Endodermal cell (in vitro differentiated cells): Measurements from ENCODE around the gene NID1. TPM values are rescaled to one million over a fixed set of nuclear protein-coding genes. Genes with fewer than 3 reads are reported as not detected.

Source experiments
- DNase-seq: peaks from one replicate; pipeline ENCODE4 v3.0.0-alpha.2; 2017
- H3K27ac ChIP-seq: 2 replicates; pipeline ENCODE4 v1.5.1; 2013; ENCODE audit warnings: mild to moderate bottlenecking, low read depth, low read length, moderate library complexity
- H3K27me3 ChIP-seq: 2 replicates; pipeline ENCODE4 v1.6.1; 2013; ENCODE audit warnings: mild to moderate bottlenecking, low read length, moderate library complexity; ENCODE audit not compliant: insufficient read depth, control insufficient read depth, poor library complexity, severe bottlenecking
- H3K36me3 ChIP-seq: 2 replicates; pipeline ENCODE4 v1.7.0; 2013; ENCODE audit warnings: mild to moderate bottlenecking, low read length, moderate library complexity; ENCODE audit not compliant: control insufficient read depth, insufficient read depth
- H3K4me1 ChIP-seq: one replicate; pipeline ENCODE4 v1.7.0; 2013; ENCODE audit warnings: low read length; ENCODE audit not compliant: control insufficient read depth, insufficient read depth
- H3K4me3 ChIP-seq: 2 replicates; pipeline ENCODE4 v1.5.1; 2013; ENCODE audit warnings: mild to moderate bottlenecking, low read length, moderate library complexity
- H3K9ac ChIP-seq: 2 replicates; pipeline ENCODE4 v1.6.1; 2013; ENCODE audit warnings: mild to moderate bottlenecking, low read length, moderate library complexity; ENCODE audit not compliant: poor library complexity, severe bottlenecking; ENCODE audit errors: extremely low read depth
- H3K9me3 ChIP-seq: 2 replicates; pipeline ENCODE4 v1.6.1; 2013; ENCODE audit warnings: mild to moderate bottlenecking, low read length, moderate library complexity; ENCODE audit not compliant: control insufficient read depth
- H3K27ac Mint-ChIP-seq: 2 replicates; pipeline ENCODE4 v1.8.0; 2020; ENCODE audit warnings: mixed read lengths
- H3K27me3 Mint-ChIP-seq: 2 replicates; pipeline ENCODE4 v1.8.0; 2021; ENCODE audit warnings: mild to moderate bottlenecking, mixed read lengths; ENCODE audit not compliant: insufficient read depth
- H3K36me3 Mint-ChIP-seq: 2 replicates; pipeline ENCODE4 v1.8.0; 2020; ENCODE audit warnings: low read depth, mixed read lengths
- H3K4me1 Mint-ChIP-seq: 2 replicates; pipeline ENCODE4 v1.8.0; 2020; ENCODE audit warnings: mixed read lengths
- H3K4me3 Mint-ChIP-seq: 2 replicates; pipeline ENCODE4 v1.8.0; 2020; ENCODE audit warnings: mild to moderate bottlenecking, moderate library complexity, mixed read lengths
- H3K9me3 Mint-ChIP-seq: 2 replicates; pipeline ENCODE4 v1.8.0; 2020; ENCODE audit warnings: mild to moderate bottlenecking, mixed read lengths
- WGBS, 2 experiments: methylation state at CpG; one replicate each; pipeline versions ENCODE4 v1.1.5 to v1.1.7; 2013; ENCODE audit warnings: missing lambda C conversion rate in 2 of 2, mixed read lengths in 1 of 2; ENCODE audit not compliant: insufficient coverage in 1 of 2, insufficient read length in 1 of 2; 5-methylcytosine and 5-hydroxymethylcytosine counted together
- total RNA-seq, 2 donors: library from RNA; stranded (reverse); fragmentation: NEBNext Ultra II Directional in 1 of 2; extraction: Animal tissue kit (Norgen Biotek cat#: 25700) in 1 of 2; gene quantifications; 2 replicates in 1 of 2; 3 replicates in 1 of 2; pipeline ENCODE4 v1.2.1, GENCODE V29; 2021
- TF ChIP-seq, protein P1 (sequence below): fragments of 200-600 bp; sonication (generic); conservative IDR thresholded peaks from 2 replicates; pipeline ENCODE4 v1.5.0; 2021; ENCODE audit warnings: antibody characterized with exemption, mild to moderate bottlenecking

NID1 gene
- total RNA-seq, 2 donors from 2014 or later = 12.7 to 18.3 TPM

DNA sequence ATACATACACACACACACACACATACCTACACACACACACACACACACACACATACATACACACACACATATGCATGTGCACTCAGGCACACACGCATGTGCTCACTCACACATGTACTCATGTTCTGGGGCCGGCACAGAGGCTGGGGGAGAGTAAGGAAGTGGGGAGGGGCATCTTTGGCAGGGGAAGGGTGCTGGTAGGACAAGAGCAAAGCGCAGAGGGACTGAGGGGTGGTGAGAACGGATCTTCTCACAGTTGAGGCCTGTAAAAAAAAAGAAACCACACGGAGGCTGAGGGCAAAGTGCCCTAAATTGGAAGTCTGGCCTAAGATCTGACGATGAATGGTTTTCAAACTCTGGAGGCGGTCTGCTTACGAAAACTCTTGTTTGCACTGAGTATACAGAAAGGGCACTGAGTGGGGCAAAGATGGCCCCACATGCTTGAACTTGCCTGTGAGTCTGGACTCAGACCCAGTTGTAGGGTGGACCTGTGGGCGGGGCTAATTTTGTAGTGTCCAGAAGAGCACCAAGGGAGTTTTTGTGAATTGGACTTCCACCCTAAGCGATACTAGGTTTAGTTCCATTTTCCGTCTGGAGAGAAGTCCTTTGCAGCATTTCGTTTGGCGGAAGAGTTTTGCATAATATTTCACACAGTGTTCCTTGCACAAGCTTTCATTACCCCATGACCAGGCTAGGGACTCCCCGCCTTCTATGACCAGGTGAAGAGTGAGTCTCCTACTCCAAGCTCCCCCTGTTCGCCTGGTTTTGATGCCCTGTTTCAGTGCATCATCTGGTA lies 118.9 kb downstream of the NID1 start:
- Histone ChIP-seq H3K4me1 (peaks cover 3% of the 10 kb centered on the region), H3K27ac (no peak overlapping the region), H3K9ac (no peak overlapping the region), H3K27me3 (no peaks in the 10 kb centered on the region), H3K9me3 (no peaks in the 10 kb centered on the region), H3K4me3 (no peak overlapping the region), H3K36me3 (no peaks in the 10 kb centered on the region)
- Mint-ChIP-seq H3K27me3 (peaks cover 2% of the 10 kb centered on the region), H3K27ac (no peak overlapping the region), H3K36me3 (no peaks in the 10 kb centered on the region), H3K4me1 (peaks cover 27% of the 10 kb centered on the region), H3K9me3 (no peaks in the 10 kb centered on the region), H3K4me3 (no peak overlapping the region)
- WGBS, 2 experiments = 92 to 96% methylated on average over 13 to 15 of the region's 15 CpGs
- TF ChIP-seq, protein P1, sequence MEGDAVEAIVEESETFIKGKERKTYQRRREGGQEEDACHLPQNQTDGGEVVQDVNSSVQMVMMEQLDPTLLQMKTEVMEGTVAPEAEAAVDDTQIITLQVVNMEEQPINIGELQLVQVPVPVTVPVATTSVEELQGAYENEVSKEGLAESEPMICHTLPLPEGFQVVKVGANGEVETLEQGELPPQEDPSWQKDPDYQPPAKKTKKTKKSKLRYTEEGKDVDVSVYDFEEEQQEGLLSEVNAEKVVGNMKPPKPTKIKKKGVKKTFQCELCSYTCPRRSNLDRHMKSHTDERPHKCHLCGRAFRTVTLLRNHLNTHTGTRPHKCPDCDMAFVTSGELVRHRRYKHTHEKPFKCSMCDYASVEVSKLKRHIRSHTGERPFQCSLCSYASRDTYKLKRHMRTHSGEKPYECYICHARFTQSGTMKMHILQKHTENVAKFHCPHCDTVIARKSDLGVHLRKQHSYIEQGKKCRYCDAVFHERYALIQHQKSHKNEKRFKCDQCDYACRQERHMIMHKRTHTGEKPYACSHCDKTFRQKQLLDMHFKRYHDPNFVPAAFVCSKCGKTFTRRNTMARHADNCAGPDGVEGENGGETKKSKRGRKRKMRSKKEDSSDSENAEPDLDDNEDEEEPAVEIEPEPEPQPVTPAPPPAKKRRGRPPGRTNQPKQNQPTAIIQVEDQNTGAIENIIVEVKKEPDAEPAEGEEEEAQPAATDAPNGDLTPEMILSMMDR = no peak
- DNase-seq = no peak

DNA sequence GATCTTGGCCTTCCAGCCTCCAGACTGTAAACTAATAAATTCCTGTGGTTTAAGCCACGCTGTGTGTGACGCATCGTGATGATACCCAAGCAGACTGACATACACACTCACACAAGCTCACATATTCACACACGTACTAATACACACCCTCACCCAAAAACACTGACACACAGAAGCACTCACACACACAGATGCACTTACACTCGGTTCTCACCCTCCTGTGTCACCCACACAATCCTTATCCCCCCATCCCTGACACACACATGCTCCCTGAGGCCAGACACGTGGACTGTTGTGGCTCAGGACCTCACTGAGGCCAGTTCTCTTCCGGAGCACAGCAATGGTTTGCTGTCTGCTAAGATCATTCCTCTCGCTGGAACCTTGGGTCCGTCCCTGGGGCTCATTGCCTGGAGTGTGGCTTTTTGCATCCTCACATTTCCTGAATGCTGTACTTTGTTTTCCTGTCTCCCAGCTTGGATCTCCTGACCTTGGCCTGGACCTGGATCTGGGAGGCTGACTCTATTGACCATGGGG lies 121.2 kb downstream of the NID1 start:
- H3K4me3 ChIP-seq = no peak overlapping the region
- 82 to 96% methylated on average over 7 to 9 of the region's 9 CpGs for WGBS, 2 experiments
- H3K9me3 Mint-ChIP-seq = no peaks in the 10 kb centered on the region
- H3K27me3 Mint-ChIP-seq = peaks cover 2% of the 10 kb centered on the region
- H3K4me1 ChIP-seq = peaks cover 3% of the 10 kb centered on the region
- no peak overlapping the region for H3K4me3 Mint-ChIP-seq
- no peak for DNase-seq
- H3K27ac Mint-ChIP-seq = no peak overlapping the region
- TF ChIP-seq, protein P1 = no peak
- H3K9me3 ChIP-seq = no peaks in the 10 kb centered on the region
- no peak overlapping the region for H3K9ac ChIP-seq
- no peaks in the 10 kb centered on the region for H3K36me3 Mint-ChIP-seq
- no peaks in the 10 kb centered on the region for H3K27me3 ChIP-seq
- peaks cover 38% of the 10 kb centered on the region for H3K4me1 Mint-ChIP-seq
- H3K36me3 ChIP-seq = no peaks in the 10 kb centered on the region
- H3K27ac ChIP-seq = no peak overlapping the region

DNA sequence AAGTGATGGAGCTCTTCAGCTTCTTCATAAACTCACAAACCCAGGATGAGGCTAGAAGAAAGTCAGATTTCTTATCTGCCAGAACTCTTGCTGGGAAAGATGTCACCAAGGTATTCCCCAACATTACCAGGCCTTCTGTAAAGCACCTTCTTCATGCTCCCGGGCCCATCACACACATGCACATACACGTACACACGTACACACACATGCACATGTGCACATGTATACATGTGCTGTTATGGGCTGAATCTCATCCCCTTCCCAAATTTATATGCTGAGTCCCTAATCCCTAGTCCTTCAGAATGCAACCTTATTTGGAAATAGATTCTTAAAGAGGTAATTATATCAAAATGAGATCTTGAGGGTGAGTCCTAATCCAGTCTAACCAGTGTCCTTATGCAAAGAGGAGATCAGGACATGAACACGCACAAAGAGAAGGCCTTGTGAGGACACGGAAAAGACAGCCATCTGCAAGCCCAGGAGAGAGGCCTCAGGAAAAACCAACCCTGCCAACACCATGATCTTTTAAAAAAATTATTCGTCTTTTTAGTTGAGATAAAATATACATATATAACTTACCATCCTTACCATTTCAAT lies 121.8 kb downstream of the NID1 start:
- H3K4me3 ChIP-seq = no peak overlapping the region
- Mint-ChIP-seq H3K4me3 (no peak overlapping the region), H3K4me1 (peaks cover 38% of the 10 kb centered on the region), H3K36me3 (no peaks in the 10 kb centered on the region), H3K27me3 (peaks cover 2% of the 10 kb centered on the region), H3K27ac (no peak overlapping the region), H3K9me3 (no peaks in the 10 kb centered on the region)
- H3K36me3 ChIP-seq = no peaks in the 10 kb centered on the region
- H3K9ac ChIP-seq = no peak overlapping the region
- TF ChIP-seq, protein P1 = no peak
- no peaks in the 10 kb centered on the region for H3K27me3 ChIP-seq
- no peak overlapping the region for H3K27ac ChIP-seq
- no peak for DNase-seq
- 95 to 100% methylated on average over 1 to 5 of the region's 6 CpGs for WGBS, 2 experiments
- peaks cover 3% of the 10 kb centered on the region for H3K4me1 ChIP-seq
- no peaks in the 10 kb centered on the region for H3K9me3 ChIP-seq
